22Rv1 (cell line): ENCODE results near the gene TBC1D5.

Experiments
- H3K27ac ChIP-seq: fragments of 450-650 bp; 2 replicates; pipeline ENCODE4 v1.5.1; 2017
- CTCF ChIP-seq: fragments of 450-650 bp; IDR thresholded peaks from 2 replicates; pipeline ENCODE4 v1.5.1; 2017; ENCODE audit warnings: mild to moderate bottlenecking
- ZFX ChIP-seq: fragments of 450-650 bp; IDR thresholded peaks from 2 replicates; pipeline ENCODE4 v1.6.1; 2017; ENCODE audit warnings: antibody characterized with exemption, borderline replicate concordance

TBC1D5 gene

GRCh38 chr3:17588422-17588821 lies 154.0 kb downstream of the TBC1D5 start:
- no peak overlapping the region for H3K27ac ChIP-seq
- TF ChIP-seq ZFX (no peak), CTCF (no peak)

GRCh38 chr3:17585394-17586325 lies 156.8 kb downstream of the TBC1D5 start:
- no peak overlapping the region for H3K27ac ChIP-seq

GRCh38 chr3:17584066-17584465 lies 158.4 kb downstream of the TBC1D5 start:
- no peak overlapping the region for H3K27ac ChIP-seq
- TF ChIP-seq ZFX = no peak
- no peak for TF ChIP-seq CTCF

More at GRCh38 chr3:17585394-17586325, 156.8 kb downstream of the TBC1D5 start:
- TF ChIP-seq ZFX = no peak
- no peak for TF ChIP-seq CTCF

- H3K27ac ChIP-seq = no peak overlapping the region
- no peak for TF ChIP-seq ZFX
- no peak for TF ChIP-seq CTCF
Measured at GRCh38 chr3:17583530-17583929, 158.9 kb downstream of the TBC1D5 start.

- H3K27ac ChIP-seq = no peak overlapping the region
- TF ChIP-seq CTCF (no peak), ZFX (no peak)
Measured at GRCh38 chr3:17581421-17582080, 160.9 kb downstream of the TBC1D5 start.

GRCh38 chr3:17580901-17581300 lies 161.5 kb downstream of the TBC1D5 start:
- no peak overlapping the region for H3K27ac ChIP-seq
- TF ChIP-seq ZFX (no peak), CTCF (no peak)
